Measurements from ENCODE around the gene ABHD5.

The ABHD5 gene

GRCh38 chr3:43753741-43754715 is 63.3 kb downstream of the ABHD5 start:
- H4K20me1 ChIP-seq (ENCODE audit: insufficient read depth, low read length), result no peaks in the 10 kb centered on the region
- H3K79me2 ChIP-seq (ENCODE audit: low read length), result no peaks in the 10 kb centered on the region
- no peak overlapping the region for H3K4me3 ChIP-seq (ENCODE audit: low read length)
- no peak overlapping the region for H2AFZ ChIP-seq (ENCODE audit: low read length)
- TF ChIP-seq CTCF (IDR thresholded peaks at IDR 0.05; ENCODE audit: low read length), result no peak
- TF ChIP-seq EZH2phosphoT487 (IDR thresholded peaks at IDR 0.05; ENCODE audit: low read length), result no peak
- TF ChIP-seq EZH2 (optimal IDR thresholded peaks at IDR 0.05; ENCODE audit: low read depth, low read length), result no peak
- no peaks in the 10 kb centered on the region for H3K4me1 ChIP-seq (ENCODE audit: low read length)
- no peak overlapping the region for H3K9ac ChIP-seq (ENCODE audit: low read length)
- H3K36me3 ChIP-seq (replicated peaks; ENCODE audit: insufficient read depth, low read length), result no peaks in the 10 kb centered on the region
- H3F3A ChIP-seq (ENCODE audit: insufficient read depth, low read length), result no peaks in the 10 kb centered on the region
- no peaks in the 10 kb centered on the region for H3K27me3 ChIP-seq (replicated peaks; ENCODE audit: insufficient read depth, low read length)
- no peaks in the 10 kb centered on the region for H3K9me2 ChIP-seq (replicated peaks; ENCODE audit: insufficient read depth, low read length)
- no peak overlapping the region for H3K4me2 ChIP-seq (ENCODE audit: low read depth, low read length)
- DNase-seq, result no peak
- no peak overlapping the region for H3K27ac ChIP-seq (ENCODE audit: low read length)
- H3K9me3 ChIP-seq (replicated peaks; ENCODE audit: insufficient read depth, low read length), result no peaks in the 10 kb centered on the region

- no peak overlapping the region for H3K27ac ChIP-seq (ENCODE audit: low read length)
- H3K9me3 ChIP-seq (replicated peaks; ENCODE audit: insufficient read depth, low read length), result no peaks in the 10 kb centered on the region
- H4K20me1 ChIP-seq (ENCODE audit: insufficient read depth, low read length), result no peaks in the 10 kb centered on the region
- no peak for TF ChIP-seq CTCF (IDR thresholded peaks at IDR 0.05; ENCODE audit: low read length)
- TF ChIP-seq EZH2 (optimal IDR thresholded peaks at IDR 0.05; ENCODE audit: low read depth, low read length), result no peak
- TF ChIP-seq EZH2phosphoT487 (IDR thresholded peaks at IDR 0.05; ENCODE audit: low read length), result no peak
- H3F3A ChIP-seq (ENCODE audit: insufficient read depth, low read length), result no peaks in the 10 kb centered on the region
- H3K79me2 ChIP-seq (ENCODE audit: low read length), result no peaks in the 10 kb centered on the region
- H3K4me3 ChIP-seq (ENCODE audit: low read length), result no peak overlapping the region
- H3K27me3 ChIP-seq (replicated peaks; ENCODE audit: insufficient read depth, low read length), result no peaks in the 10 kb centered on the region
- H3K4me1 ChIP-seq (ENCODE audit: low read length), result no peaks in the 10 kb centered on the region
- DNase-seq, result no peak
- no peak overlapping the region for H3K4me2 ChIP-seq (ENCODE audit: low read depth, low read length)
- no peaks in the 10 kb centered on the region for H3K36me3 ChIP-seq (replicated peaks; ENCODE audit: insufficient read depth, low read length)
- H3K9ac ChIP-seq (ENCODE audit: low read length), result no peak overlapping the region
- no peaks in the 10 kb centered on the region for H3K9me2 ChIP-seq (replicated peaks; ENCODE audit: insufficient read depth, low read length)
- no peak overlapping the region for H2AFZ ChIP-seq (ENCODE audit: low read length)
Measured at GRCh38 chr3:43755516-43756200, 64.9 kb downstream of the ABHD5 start.

- Histone ChIP-seq H3K4me1 (ENCODE audit: low read length) (no peaks in the 10 kb centered on the region), H3K27ac (ENCODE audit: low read length) (no peak overlapping the region)
- no peak for TF ChIP-seq CTCF (IDR thresholded peaks at IDR 0.05; ENCODE audit: low read length)
- TF ChIP-seq EZH2 (optimal IDR thresholded peaks at IDR 0.05; ENCODE audit: low read depth, low read length), result no peak
- TF ChIP-seq EZH2phosphoT487 (IDR thresholded peaks at IDR 0.05; ENCODE audit: low read length), result no peak
Measured at GRCh38 chr3:43757666-43758321, 67.1 kb downstream of the ABHD5 start.

More at GRCh38 chr3:43757666-43758321, 67.1 kb downstream of the ABHD5 start:
- Histone ChIP-seq H4K20me1 (ENCODE audit: insufficient read depth, low read length) (no peaks in the 10 kb centered on the region), H3K9me3 (replicated peaks; ENCODE audit: insufficient read depth, low read length) (no peaks in the 10 kb centered on the region), H3K36me3 (replicated peaks; ENCODE audit: insufficient read depth, low read length) (no peaks in the 10 kb centered on the region), H3K79me2 (ENCODE audit: low read length) (no peaks in the 10 kb centered on the region), H3K27me3 (replicated peaks; ENCODE audit: insufficient read depth, low read length) (no peaks in the 10 kb centered on the region), H2AFZ (ENCODE audit: low read length) (no peak overlapping the region), H3K4me2 (ENCODE audit: low read depth, low read length) (no peak overlapping the region), H3F3A (ENCODE audit: insufficient read depth, low read length) (no peaks in the 10 kb centered on the region), H3K4me3 (ENCODE audit: low read length) (no peak overlapping the region), H3K9ac (ENCODE audit: low read length) (no peak overlapping the region), H3K9me2 (replicated peaks; ENCODE audit: insufficient read depth, low read length) (no peaks in the 10 kb centered on the region)
- no peak for DNase-seq

Data from MM.1S (cell line).